Lower leg skin (tissue), 4 donors: Measurements from ENCODE around the gene TBC1D22A. TPM values are rescaled to one million over a fixed set of nuclear protein-coding genes. Genes with fewer than 3 reads are reported as not detected.
A peak's percentile ranks its signal among the peaks of the same experiment; 100 is the strongest.

Experiments
- DNase-seq, 2 donors: peaks; one replicate each; pipeline ENCODE4 v3.0.0-alpha.2; 2019; ENCODE audit warnings: low spot score in 2 of 2
- H3K4me3 ChIP-seq: fragments of 200-600 bp; sonication (generic); 2 replicates; pipeline ENCODE4 v1.5.1; 2017; ENCODE audit warnings: mild to moderate bottlenecking, low read depth; ENCODE audit not compliant: poor library complexity, severe bottlenecking
- POLR2A ChIP-seq, 2 donors: fragments of 450-650 bp; IDR thresholded peaks; one replicate each; pipeline ENCODE4 v1.6.1; 2016 to 2017; ENCODE audit warnings: antibody characterized with exemption in 2 of 2, mild to moderate bottlenecking in 1 of 2, moderate library complexity in 1 of 2
- WGBS, 2 donors: methylation state at CpG; one replicate each; pipeline ENCODE4 v1.1.5; 2018; 5-methylcytosine and 5-hydroxymethylcytosine counted together
- intact Hi-C: fragments of 100-400 bp; cut with DNase I; formaldehyde crosslinking; loops from one replicate; pipeline ENCODE4 v1.15.0; 2023; ENCODE audit warnings: low total_unique reads
- total RNA-seq, 4 donors: library from RNA; depleted of rRNA; stranded (reverse); fragments of >200 nt; gene quantifications; one replicate each; pipeline ENCODE4 v1.1.0, GENCODE V29; 2016
- TF ChIP-seq, protein P1 (sequence below), 3 donors: fragments of 450-650 bp; IDR thresholded peaks; one replicate each; pipeline ENCODE4 v1.5.1; 2016; ENCODE audit warnings: antibody characterized with exemption in 3 of 3, mild to moderate bottlenecking in 3 of 3, moderate library complexity in 2 of 3

The TBC1D22A gene
- total RNA-seq, 4 donors from 2014 or later = 21.8 to 32.3 (median 31.6) TPM

GRCh38 chr22:46783721-46784120 is 21.3 kb downstream of the TBC1D22A start:
- DNase-seq = no peak
- intact Hi-C loops = no loop called here
- WGBS, 2 donors = 64 to 66% methylated on average over 3 of the region's 3 CpGs
- H3K4me3 ChIP-seq = no peak overlapping the region
- no peak for TF ChIP-seq POLR2A (IDR thresholded peaks at IDR 0.05)
- TF ChIP-seq, protein P1, sequence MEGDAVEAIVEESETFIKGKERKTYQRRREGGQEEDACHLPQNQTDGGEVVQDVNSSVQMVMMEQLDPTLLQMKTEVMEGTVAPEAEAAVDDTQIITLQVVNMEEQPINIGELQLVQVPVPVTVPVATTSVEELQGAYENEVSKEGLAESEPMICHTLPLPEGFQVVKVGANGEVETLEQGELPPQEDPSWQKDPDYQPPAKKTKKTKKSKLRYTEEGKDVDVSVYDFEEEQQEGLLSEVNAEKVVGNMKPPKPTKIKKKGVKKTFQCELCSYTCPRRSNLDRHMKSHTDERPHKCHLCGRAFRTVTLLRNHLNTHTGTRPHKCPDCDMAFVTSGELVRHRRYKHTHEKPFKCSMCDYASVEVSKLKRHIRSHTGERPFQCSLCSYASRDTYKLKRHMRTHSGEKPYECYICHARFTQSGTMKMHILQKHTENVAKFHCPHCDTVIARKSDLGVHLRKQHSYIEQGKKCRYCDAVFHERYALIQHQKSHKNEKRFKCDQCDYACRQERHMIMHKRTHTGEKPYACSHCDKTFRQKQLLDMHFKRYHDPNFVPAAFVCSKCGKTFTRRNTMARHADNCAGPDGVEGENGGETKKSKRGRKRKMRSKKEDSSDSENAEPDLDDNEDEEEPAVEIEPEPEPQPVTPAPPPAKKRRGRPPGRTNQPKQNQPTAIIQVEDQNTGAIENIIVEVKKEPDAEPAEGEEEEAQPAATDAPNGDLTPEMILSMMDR (IDR thresholded peaks at IDR 0.05) = no peak

- DNase-seq = no peak
- intact Hi-C loops = no loop called here
- WGBS, 2 donors = 76 to 87% methylated on average over 9 of the region's 9 CpGs
- TF ChIP-seq POLR2A (IDR thresholded peaks at IDR 0.05) = no peak
- TF ChIP-seq, protein P1 (IDR thresholded peaks at IDR 0.05) = no peak
- H3K4me3 ChIP-seq = no peak overlapping the region
Observed at GRCh38 chr22:46788441-46789172, 26.2 kb downstream of the TBC1D22A start.

DNA sequence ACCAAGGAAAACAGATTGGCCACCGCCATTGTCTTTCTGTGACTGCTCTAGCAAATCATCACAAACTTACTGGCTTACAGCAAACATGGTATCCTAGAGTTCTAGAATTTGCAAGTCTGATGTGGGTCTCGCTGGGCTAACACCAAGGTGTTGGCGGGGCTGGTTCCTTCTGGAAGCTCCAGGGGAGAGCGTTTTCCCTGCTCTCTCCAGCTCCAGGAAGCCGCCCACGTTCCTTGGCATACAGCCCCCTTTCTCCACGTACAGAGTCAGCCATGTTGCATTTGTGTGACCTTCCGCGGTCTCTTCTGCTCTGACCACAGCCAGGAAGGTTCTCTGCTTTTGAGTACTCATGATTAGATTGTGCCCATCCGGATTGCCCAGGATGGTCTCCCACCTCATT is 27.5 kb downstream of the TBC1D22A start:
- TF ChIP-seq, protein P1 (IDR thresholded peaks at IDR 0.05) = no peak
- TF ChIP-seq POLR2A (IDR thresholded peaks at IDR 0.05) = no peak
- WGBS, 2 donors = 69 to 82% methylated on average over 10 of the region's 10 CpGs
- intact Hi-C loops = loop anchor here (10.0 kb wide), 1 partner anchor 225 kb away; no protein-coding TSS in a partner anchor
- H3K4me3 ChIP-seq = no peak overlapping the region
- peak in 1 of 2 donors; percentile 75 for DNase-seq

- TF ChIP-seq POLR2A (IDR thresholded peaks at IDR 0.05) = no peak
- TF ChIP-seq, protein P1 (IDR thresholded peaks at IDR 0.05) = no peak
- H3K4me3 ChIP-seq = no peak overlapping the region
- DNase-seq = peak in 1 of 2 donors; percentile 89
- WGBS, 2 donors = 35 to 40% methylated on average over 13 of the region's 13 CpGs
- intact Hi-C loops = loop anchor here (10.0 kb wide), 1 partner anchor 226 kb away; no protein-coding TSS in a partner anchor
Observed at GRCh38 chr22:46791201-46791731, 28.8 kb downstream of the TBC1D22A start.

DNA sequence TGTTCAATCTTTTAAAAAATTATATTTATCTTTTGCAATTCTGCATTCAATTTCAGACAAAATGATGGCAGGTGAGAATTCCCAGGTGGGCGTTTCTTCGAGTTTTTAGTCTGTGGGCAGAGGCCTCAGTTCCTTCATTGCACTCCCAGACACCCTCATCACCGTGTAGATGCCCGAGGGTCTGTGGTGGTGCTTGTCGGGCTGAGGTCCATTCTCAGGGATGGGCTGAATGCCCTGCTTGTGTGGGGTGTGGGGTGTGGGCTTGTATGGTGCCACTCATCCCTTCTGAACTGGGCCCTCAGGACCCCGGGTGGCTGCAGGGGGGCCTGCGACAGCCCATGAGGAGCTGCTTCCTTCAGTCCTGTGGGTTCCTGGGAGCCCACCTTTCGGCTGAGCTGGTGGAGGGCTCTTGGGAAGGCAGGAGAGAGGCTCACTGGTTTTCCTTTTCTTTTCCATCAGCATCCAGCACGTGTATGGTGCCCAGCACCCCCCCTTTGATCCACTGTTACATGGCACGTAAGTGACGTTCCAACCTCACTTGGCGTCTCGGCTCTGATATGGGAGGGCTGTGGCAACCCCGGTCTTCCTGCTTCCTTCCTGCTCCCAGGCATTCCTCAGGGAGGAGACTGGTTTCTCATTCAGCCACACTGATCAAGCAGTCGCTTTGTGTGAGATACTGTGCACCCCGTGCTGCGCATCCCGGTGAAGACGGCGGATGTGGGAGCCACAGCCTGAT is 29.8 kb downstream of the TBC1D22A start:
- H3K4me3 ChIP-seq = no peak overlapping the region
- DNase-seq = peak in 1 of 2 donors; percentile 58
- 76 to 82% methylated on average over 17 to 20 of the region's 20 CpGs for WGBS, 2 donors
- no peak for TF ChIP-seq POLR2A (IDR thresholded peaks at IDR 0.05)
- TF ChIP-seq, protein P1 (IDR thresholded peaks at IDR 0.05) = no peak
- intact Hi-C loops = loop anchor here (10.0 kb wide), 1 partner anchor 227 kb away; no protein-coding TSS in a partner anchor
